ENCODE measurements around the gene ARID2.

Gene ARID2

DNA sequence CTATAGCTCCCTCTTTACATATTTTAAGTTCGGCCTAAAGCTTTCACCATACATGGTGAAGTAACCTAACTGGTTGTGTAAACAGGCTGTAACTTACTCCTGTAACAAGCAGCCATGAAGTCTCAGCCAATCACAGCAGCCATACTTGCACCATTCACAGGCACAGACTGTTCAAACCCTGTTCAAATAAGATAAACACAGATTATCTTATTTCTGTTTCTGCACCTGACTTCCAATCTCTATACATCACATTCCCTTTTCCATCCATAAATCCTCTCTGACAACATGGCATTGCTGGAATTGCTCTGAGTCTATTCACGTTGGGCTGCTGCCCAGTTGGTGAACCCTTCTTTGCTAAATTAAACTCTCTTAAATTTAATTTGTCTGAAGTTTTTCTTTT lies 34.5 kb upstream of the ARID2 start:
- DNase-seq (ENCODE audit: low read depth) = no peak
- TF ChIP-seq, protein P1, sequence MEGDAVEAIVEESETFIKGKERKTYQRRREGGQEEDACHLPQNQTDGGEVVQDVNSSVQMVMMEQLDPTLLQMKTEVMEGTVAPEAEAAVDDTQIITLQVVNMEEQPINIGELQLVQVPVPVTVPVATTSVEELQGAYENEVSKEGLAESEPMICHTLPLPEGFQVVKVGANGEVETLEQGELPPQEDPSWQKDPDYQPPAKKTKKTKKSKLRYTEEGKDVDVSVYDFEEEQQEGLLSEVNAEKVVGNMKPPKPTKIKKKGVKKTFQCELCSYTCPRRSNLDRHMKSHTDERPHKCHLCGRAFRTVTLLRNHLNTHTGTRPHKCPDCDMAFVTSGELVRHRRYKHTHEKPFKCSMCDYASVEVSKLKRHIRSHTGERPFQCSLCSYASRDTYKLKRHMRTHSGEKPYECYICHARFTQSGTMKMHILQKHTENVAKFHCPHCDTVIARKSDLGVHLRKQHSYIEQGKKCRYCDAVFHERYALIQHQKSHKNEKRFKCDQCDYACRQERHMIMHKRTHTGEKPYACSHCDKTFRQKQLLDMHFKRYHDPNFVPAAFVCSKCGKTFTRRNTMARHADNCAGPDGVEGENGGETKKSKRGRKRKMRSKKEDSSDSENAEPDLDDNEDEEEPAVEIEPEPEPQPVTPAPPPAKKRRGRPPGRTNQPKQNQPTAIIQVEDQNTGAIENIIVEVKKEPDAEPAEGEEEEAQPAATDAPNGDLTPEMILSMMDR (conservative IDR thresholded peaks at IDR 0.05; ENCODE audit: low read length) = no peak
- no peak overlapping the region for H3K4me3 ChIP-seq (ENCODE audit: low read length)

DNA sequence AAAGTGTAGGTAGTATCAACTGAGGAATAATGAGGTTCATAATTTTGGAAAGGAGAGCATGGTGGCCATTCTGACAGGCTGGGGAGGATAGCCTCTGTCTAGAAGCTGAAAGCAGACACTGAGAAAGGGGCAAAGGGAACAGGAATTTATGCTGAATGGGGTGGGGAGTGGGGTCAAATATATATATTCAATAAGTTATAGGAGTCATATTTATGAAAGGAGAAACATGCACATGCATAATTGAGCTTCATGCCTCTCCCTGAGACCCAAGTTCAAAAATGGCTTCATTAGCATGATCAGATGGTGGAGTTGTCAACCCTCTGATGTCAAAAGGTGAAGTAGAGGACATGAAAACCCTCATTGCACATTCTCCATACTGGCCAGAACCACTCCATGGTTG lies 33.9 kb upstream of the ARID2 start:
- no peak for DNase-seq (ENCODE audit: low read depth)
- TF ChIP-seq, protein P1 (conservative IDR thresholded peaks at IDR 0.05; ENCODE audit: low read length) = no peak
- H3K4me3 ChIP-seq (ENCODE audit: low read length) = no peak overlapping the region

DNA sequence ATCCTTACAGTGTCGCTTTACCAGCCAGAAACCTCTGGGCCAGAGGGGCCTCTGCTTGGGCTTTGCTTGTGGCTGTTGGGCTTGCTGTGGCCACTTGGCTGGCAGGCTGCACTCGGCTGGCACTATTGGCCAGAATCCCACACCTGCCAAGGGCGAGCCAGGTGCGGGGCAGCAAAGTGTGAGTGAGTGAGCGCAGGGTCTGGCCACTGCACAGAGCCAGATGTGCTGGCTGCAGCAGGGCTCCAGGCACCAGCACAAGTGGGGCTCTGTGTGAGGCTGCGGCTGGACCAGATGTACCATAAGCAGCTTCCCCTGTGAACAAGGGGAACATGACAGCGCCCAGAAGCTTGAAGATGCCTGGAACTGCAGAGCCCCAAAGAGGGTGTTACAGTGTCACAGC lies 33.5 kb upstream of the ARID2 start:
- TF ChIP-seq, protein P1 (conservative IDR thresholded peaks at IDR 0.05; ENCODE audit: low read length) = no peak
- no peak overlapping the region for H3K4me3 ChIP-seq (ENCODE audit: low read length)
- DNase-seq (ENCODE audit: low read depth) = no peak

DNA sequence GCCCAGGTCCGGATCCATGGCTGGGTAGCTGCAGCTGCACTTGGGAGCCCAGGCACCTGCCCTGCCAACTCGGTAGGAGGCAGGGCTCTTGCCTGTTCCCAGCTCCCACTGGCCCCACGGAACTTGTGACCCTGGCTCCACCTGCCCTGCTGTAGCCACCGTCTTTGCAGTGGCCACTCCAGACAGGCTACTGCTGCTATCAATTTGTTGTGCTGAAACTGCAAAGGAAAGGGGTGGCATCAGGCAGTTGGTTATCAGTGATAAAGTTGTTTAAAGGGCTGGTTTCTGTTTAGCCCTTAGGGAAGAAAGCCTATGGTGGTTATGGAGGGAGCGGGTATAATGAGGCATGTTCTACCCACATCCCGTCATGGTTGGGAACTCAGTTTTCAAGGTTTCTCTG lies 32.1 kb upstream of the ARID2 start:
- no peak for DNase-seq (ENCODE audit: low read depth)
- TF ChIP-seq, protein P1 (conservative IDR thresholded peaks at IDR 0.05; ENCODE audit: low read length) = no peak
- H3K4me3 ChIP-seq (ENCODE audit: low read length) = no peak overlapping the region

DNA sequence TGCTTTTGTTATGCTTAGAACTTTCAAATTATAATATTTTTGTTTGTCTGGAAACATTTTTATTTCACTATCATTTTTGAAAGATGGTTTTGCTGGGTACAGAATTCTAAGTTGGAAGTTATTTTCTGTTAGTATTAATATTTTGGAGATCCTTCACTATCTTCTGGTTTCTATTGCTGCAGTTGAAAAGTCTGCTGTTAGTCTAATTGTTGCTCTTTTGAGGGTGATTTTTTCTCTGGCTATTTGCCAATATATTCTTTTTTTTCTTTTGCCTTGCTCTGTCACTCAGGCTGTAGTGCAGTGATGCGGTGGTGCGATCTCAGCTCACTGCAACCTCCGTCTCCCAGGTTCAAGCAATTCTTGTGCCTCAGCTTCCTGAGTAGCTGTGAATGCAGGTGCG lies 28.2 kb upstream of the ARID2 start:
- DNase-seq (ENCODE audit: low read depth) = no peak
- TF ChIP-seq, protein P1 (conservative IDR thresholded peaks at IDR 0.05; ENCODE audit: low read length) = no peak
- no peak overlapping the region for H3K4me3 ChIP-seq (ENCODE audit: low read length)

DNA sequence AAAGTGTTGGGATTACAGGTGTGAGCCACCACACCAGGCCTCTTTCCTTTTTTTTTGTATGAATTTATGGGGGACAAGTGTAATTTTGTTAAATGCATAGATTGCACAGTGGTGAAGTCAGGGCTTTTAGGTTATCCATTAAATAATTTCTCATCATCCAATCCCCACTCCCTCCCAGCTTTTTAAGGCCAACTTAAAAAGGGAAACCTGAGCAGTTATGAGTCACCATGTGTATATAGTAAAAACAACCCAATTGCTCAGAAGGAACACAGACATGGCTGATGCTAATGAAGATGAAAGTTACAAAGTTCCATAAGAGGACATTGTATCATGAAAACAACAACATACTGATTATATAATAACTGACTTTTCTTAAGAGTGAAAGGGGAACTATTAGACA lies 25.6 kb upstream of the ARID2 start:
- no peak for DNase-seq (ENCODE audit: low read depth)
- TF ChIP-seq, protein P1 (conservative IDR thresholded peaks at IDR 0.05; ENCODE audit: low read length) = no peak

DNA sequence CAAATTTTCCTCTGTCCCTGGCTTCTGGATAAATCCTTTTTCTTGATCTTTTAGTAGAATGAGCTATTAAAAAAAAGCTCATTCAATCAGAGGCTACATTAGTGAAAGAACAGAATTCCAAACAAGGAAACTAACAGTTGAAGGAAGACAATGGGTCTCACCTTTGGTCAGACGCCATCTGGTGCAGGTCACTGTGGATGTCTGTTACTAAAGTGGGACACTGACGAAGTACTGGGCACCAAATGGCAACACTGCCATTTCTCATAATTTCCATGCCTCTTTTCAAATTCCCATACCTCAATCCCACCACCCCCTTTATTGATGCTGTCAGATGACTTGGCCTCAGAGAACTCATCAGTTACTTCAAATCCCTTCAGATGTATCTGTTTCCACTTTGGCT lies 24.5 kb upstream of the ARID2 start:
- DNase-seq (ENCODE audit: low read depth) = no peak
- TF ChIP-seq, protein P1 (conservative IDR thresholded peaks at IDR 0.05; ENCODE audit: low read length) = no peak
- no peak overlapping the region for H3K4me3 ChIP-seq (ENCODE audit: low read length)

More for the DNA sequence above, 25.6 kb upstream of the ARID2 start:
- no peak overlapping the region for H3K4me3 ChIP-seq (ENCODE audit: low read length)

Measured in AG10803 (cell line).